Progenitor cell of endocrine pancreas (in vitro differentiated cells): ENCODE measurements around the gene WDR7. TPM values are rescaled to one million over a fixed set of nuclear protein-coding genes. Genes with fewer than 3 reads are reported as not detected.

Source experiments
- DNase-seq: peaks from one replicate; pipeline ENCODE4 v3.0.0; 2021; ENCODE audit warnings: low spot score; ENCODE audit not compliant: unreplicated experiment
- H3K27ac Mint-ChIP-seq: 2 replicates; pipeline ENCODE4 v1.8.0; 2021; ENCODE audit warnings: mild to moderate bottlenecking, moderate library complexity, mixed read lengths
- H3K27me3 Mint-ChIP-seq: 2 replicates; pipeline ENCODE4 v1.8.0; 2021; ENCODE audit warnings: mixed read lengths
- H3K36me3 Mint-ChIP-seq: 2 replicates; pipeline ENCODE4 v1.8.0; 2022; ENCODE audit warnings: mixed read lengths; ENCODE audit not compliant: insufficient read depth
- H3K4me1 Mint-ChIP-seq: 2 replicates; pipeline ENCODE4 v1.8.0; 2021; ENCODE audit warnings: low read depth, mixed read lengths
- H3K4me3 Mint-ChIP-seq: 2 replicates; pipeline ENCODE4 v1.8.0; 2021; ENCODE audit warnings: low read depth, mild to moderate bottlenecking, moderate library complexity, mixed read lengths
- H3K9me3 Mint-ChIP-seq: 2 replicates; pipeline ENCODE4 v1.8.0; 2021; ENCODE audit warnings: low read depth, mixed read lengths
- total RNA-seq: library from RNA; stranded (reverse); gene quantifications from 2 replicates; pipeline ENCODE4 v1.2.1, GENCODE V29; 2021
- TF ChIP-seq, protein P1 (sequence below): fragments of 200-600 bp; sonication (generic); IDR thresholded peaks from one replicate; pipeline ENCODE4 v1.5.0; 2021; ENCODE audit warnings: antibody characterized with exemption, mild to moderate bottlenecking; ENCODE audit not compliant: unreplicated experiment

WDR7 gene
- total RNA-seq, 1 donor from 2014 or later = 23.2 TPM

DNA sequence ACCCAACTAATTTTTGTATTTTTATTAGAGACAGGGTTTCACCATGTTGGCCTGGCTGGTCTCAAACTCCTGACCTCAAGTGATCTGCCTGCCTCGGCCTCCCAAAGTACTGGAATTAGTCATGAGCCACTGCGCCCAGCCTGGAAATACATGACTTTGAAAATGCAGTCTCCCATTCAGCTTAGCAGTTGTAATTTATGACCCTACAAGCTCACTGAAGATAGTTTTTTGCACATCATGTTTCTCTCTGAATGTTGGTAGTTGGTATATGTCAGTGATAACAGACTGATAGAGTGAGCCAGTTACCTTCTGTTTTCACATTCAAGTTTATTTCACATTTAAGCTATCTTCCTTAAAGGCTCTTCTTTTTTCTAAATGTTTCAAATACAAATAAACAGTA is 7.1 kb downstream of the WDR7 start:
- no peaks in the 10 kb centered on the region for H3K36me3 Mint-ChIP-seq
- H3K27me3 Mint-ChIP-seq = no peaks in the 10 kb centered on the region
- peaks cover 11% of the 10 kb centered on the region for H3K9me3 Mint-ChIP-seq
- no peak overlapping the region for H3K4me3 Mint-ChIP-seq
- no peak overlapping the region for H3K27ac Mint-ChIP-seq
- no peak for DNase-seq
- TF ChIP-seq, protein P1, sequence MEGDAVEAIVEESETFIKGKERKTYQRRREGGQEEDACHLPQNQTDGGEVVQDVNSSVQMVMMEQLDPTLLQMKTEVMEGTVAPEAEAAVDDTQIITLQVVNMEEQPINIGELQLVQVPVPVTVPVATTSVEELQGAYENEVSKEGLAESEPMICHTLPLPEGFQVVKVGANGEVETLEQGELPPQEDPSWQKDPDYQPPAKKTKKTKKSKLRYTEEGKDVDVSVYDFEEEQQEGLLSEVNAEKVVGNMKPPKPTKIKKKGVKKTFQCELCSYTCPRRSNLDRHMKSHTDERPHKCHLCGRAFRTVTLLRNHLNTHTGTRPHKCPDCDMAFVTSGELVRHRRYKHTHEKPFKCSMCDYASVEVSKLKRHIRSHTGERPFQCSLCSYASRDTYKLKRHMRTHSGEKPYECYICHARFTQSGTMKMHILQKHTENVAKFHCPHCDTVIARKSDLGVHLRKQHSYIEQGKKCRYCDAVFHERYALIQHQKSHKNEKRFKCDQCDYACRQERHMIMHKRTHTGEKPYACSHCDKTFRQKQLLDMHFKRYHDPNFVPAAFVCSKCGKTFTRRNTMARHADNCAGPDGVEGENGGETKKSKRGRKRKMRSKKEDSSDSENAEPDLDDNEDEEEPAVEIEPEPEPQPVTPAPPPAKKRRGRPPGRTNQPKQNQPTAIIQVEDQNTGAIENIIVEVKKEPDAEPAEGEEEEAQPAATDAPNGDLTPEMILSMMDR = no peak
- H3K4me1 Mint-ChIP-seq = peaks cover 27% of the 10 kb centered on the region

DNA sequence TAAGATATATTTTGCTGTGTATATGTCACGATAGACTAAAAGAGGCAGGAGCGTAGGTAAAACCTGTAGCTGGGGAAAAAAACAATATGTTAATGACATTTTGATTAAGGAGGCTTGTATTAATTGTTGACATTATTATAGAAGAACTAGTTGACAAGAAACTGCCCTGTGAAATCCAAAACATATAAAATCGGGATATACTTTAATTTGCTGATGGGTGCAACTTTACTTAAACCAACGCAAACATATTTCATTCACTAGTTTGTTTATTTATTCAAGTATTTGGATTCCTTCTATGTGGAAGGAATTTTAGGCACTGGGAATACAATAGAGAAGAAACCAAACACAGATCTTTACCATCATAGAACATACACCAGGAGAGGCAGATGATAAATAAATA is 8.0 kb downstream of the WDR7 start:
- Mint-ChIP-seq H3K4me1 (peaks cover 28% of the 10 kb centered on the region), H3K36me3 (no peaks in the 10 kb centered on the region), H3K9me3 (peaks cover 11% of the 10 kb centered on the region), H3K4me3 (no peak overlapping the region), H3K27me3 (no peaks in the 10 kb centered on the region), H3K27ac (no peak overlapping the region)
- no peak for DNase-seq
- TF ChIP-seq, protein P1 = no peak

DNA sequence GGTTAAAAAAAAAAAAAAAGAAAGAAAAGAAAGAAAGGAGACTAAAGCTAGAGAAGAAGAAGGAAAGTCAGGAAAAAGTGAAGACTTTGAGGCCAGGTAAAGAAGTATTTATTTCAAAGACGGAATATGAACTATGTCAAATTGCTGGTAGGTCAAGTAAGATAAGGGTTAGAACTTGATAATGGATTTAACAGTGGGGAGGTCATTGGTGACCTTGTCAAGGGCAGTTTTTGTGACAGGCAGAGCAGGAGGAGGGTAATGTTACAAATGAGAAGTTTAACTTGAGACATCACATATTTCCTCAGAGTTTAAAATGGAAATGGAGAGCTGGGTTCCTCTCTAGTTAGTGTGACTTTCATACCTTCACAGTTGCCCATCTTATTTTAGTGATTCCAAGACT is 9.5 kb downstream of the WDR7 start:
- Mint-ChIP-seq H3K4me3 (no peak overlapping the region), H3K4me1 (peaks cover 32% of the 10 kb centered on the region), H3K36me3 (no peaks in the 10 kb centered on the region), H3K27ac (no peak overlapping the region), H3K27me3 (no peaks in the 10 kb centered on the region), H3K9me3 (peaks cover 8% of the 10 kb centered on the region)
- TF ChIP-seq, protein P1 = no peak
- no peak for DNase-seq

GRCh38 chr18:56661360-56662062 is 10.4 kb downstream of the WDR7 start:
- Mint-ChIP-seq H3K36me3 (no peaks in the 10 kb centered on the region), H3K4me3 (no peak overlapping the region), H3K4me1 (peaks cover 32% of the 10 kb centered on the region), H3K9me3 (peaks cover 8% of the 10 kb centered on the region), H3K27ac (peak overlapping the region; percentile 35), H3K27me3 (no peaks in the 10 kb centered on the region)
- TF ChIP-seq, protein P1 = no peak
- no peak for DNase-seq

DNA sequence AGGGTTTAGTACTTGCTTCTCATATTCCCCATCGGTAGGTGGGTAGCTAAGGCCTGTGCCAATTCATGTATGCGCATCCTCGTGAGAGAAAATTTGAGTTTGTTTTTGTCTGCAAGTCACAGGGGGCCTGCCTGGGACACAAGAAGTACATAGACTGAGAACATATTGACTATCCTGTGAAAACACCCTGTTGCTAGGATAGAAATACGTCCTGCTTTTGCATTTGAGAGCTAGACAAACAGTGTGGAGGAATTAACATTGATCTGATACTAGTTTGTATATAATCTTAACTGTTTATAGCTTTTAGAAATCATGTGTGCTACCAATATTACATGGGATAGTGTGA is 10.9 kb downstream of the WDR7 start:
- Mint-ChIP-seq H3K4me3 (no peak overlapping the region), H3K4me1 (peaks cover 32% of the 10 kb centered on the region), H3K27ac (peak overlapping the region; percentile 35), H3K36me3 (no peaks in the 10 kb centered on the region), H3K27me3 (no peaks in the 10 kb centered on the region), H3K9me3 (peaks cover 8% of the 10 kb centered on the region)
- DNase-seq = no peak
- TF ChIP-seq, protein P1 = no peak
